Measurements from ENCODE around the gene DPH1.

DPH1 gene

GRCh38 chr17:2082003-2082781 is 52.2 kb downstream of the DPH1 start:
- DNase-seq (ENCODE audit: low read depth): no peak

- DNase-seq (ENCODE audit: low read depth): no peak
These were observed 53.7 kb downstream of the DPH1 start for GRCh38 chr17:2083613-2084035.

DNA sequence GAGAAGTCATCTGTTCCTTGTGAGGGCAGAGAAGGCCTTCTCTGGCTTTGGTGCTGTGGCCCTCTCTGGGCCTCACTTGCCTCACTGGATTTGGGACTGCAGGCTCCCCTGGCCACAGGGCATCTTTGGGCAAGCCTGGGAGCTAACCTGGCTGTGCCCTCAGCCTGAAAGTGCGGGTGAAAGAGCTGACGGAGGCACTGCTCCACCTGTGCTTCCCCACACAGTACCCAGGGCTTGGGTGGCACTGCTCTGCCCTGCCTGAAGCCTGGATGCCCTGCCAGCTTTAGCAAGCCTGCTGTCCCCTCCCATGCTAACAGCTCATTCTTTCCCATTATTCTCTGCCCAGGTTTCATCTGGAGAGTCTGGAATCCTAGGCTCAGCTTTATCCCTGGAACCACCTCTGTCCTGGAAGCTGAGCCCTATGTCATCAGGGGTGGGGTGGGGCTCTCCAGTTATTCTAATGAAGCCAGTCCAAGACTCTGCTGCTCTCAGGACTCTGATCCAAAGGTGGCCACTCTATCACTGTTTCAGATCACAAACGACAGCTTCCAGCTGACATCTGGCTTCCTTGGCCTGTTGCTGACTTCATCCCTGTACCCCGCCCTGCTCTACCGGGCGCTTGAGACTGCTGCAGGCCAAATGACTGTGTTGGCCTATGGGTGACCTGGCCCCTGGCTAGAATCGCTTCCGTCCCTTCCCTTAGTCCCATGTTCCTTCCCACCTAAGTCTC is 54.2 kb downstream of the DPH1 start:
- no peak for DNase-seq (ENCODE audit: low read depth)

DNA sequence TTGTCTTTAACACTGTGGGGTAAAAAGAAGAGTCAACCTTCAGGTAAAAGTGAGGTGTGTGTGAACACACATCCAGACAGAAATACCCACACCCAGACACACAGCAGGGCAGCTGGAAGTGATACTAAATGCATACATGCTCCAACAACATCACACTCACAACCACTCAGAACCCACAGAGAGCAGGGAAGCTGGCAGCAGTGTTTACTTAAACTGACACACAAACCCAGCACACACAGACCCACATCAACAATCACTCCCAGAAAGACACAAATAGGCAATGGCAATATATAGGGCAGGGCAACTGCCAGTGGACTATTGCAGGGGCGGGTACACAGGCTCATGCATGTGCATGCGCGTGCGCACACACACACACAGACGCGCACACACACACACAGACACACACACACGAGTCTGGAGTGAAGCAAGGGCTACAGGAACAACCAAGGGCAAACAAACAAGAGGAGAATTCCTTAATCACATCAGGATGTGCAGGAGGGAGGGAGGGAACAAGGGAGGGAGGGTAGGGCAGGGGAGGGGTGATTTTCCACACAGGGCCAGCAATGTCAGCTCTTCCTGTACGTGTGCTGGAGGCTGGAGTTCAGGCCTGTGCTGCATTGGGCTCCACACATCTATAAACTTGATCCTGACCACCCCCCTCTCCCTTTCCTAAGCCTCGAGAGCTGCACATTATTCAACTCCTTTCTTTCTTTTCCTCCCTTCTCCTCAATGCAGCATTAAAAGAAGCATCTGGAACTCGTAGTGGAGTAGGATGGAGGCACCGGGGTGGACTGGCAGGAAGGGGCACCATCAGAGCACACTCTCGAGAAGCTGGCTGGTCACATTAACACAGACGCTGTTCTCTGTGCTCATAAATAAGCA is 55.1 kb downstream of the DPH1 start:
- DNase-seq (ENCODE audit: low read depth): no peak

GRCh38 chr17:2085648-2085949 is 55.6 kb downstream of the DPH1 start:
- DNase-seq (ENCODE audit: low read depth): no peak

- no peak for DNase-seq (ENCODE audit: low read depth)
These were observed 56.4 kb downstream of the DPH1 start for GRCh38 chr17:2086306-2086705.

DNA sequence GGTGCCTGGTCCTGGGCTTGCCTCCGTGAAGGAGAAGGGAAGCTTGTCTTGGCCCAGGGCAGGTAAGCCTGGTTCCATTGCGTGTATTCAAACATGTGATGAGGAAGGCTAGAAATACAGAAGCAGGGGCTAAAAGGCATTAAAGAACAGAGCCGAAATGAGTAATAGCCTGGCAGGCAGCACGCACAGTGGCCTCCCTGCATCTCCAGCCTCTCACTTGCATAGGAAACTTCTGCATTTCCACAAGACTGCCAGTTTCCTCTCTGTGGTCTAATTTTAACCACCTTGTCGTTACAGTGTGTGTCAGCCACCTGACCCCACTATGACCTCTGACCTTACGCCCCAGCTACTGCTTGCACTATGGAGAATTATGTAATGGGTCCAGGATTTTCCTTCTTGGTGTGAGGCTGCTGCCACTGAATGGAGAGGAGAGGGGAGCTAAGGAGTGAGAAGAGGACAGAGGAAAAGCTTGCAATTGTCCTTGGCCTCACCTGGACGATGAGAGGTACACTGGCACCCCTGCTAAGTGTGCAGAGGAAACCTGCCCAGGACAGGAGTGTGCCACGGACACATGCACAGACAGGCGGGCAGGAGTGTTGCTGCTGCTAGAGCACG is 57.8 kb downstream of the DPH1 start:
- DNase-seq (ENCODE audit: low read depth): peak; percentile 50

DNA sequence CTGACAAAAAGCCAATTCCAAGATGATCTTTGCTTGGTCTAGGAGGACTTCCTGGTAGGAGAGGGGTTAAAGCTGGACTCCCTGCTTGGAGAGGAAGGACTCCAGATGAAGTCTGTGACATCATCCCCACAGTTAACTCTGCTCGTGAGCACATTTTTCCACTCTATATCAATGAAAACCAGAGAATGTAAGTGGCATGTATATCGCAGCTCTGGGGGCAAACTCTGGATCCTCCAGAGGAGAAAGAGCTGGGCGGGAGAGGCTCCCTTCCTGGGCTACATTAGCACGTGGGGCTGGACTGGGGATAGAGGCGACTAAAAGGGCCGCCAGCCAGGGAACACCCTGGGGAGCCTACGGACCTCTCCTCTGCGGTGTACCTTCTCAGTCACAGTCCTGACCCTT is 59.1 kb downstream of the DPH1 start:
- no peak for DNase-seq (ENCODE audit: low read depth)

- DNase-seq (ENCODE audit: low read depth): no peak
These were observed 60.3 kb downstream of the DPH1 start for GRCh38 chr17:2090210-2090641.

GRCh38 chr17:2090804-2091534 is 61.0 kb downstream of the DPH1 start:
- no peak for DNase-seq (ENCODE audit: low read depth)

- no peak for DNase-seq (ENCODE audit: low read depth)
These were observed 62.3 kb downstream of the DPH1 start for GRCh38 chr17:2092253-2092652.

DNA sequence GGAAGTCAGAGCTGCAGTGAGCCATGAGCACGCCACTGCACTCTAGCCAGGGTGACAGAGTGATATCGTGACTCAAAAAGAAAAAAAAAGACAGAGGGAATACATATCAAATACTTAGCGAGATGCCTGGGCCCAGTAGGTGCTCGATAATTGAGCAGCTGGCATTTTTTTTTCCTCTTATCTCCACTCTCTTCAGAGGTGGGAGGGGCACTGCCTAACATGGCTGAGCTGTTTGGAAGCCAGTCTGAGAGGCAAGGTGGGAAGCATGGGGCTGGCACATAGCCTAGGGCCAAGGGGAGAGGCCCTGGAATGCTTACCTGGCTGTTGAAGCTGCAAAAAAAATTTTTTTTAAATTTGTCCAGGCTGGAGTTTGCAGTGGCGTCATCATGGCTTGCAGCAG is 63.4 kb downstream of the DPH1 start:
- no peak for DNase-seq (ENCODE audit: low read depth)
